Measurements from ENCODE around the gene CYP2D6.
A peak's percentile ranks its signal among the peaks of the same experiment; 100 is the strongest.
"Not testable (repeated sequence)": the region's sequence is repeated elsewhere in the genome, so short reads cannot be mapped to it uniquely, and the experiment has no call there.

Gene CYP2D6

GRCh38 chr22:42130639-42131431, at the start of gene CYP2D6:
Gene CYP2D6 (minus strand): TSS chr22:42130810. CDS start chr22:42130791, 19 bp downstream.
- not testable (repeated sequence) for DNase-seq (ENCODE audit: low read depth in 3 of 3)

DNA sequence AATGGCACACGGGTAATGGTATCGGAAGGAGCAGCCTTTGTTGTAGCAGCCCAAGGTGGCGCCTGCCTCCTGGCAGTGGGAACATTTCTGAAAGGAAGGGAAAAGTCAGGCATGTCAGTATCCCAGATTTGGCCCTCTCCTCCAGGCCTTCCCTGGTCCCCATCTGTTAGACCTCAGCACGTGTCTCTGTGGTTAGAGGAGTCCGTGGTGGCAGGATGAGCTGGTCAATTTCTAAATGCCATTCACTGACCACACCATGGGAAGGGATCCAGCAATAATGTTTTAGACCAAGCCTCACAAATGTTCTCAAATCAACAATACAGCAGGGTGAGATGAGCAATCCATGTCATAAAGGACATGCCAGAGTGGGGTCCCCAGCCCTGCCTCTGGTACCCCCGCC, 49.0 kb upstream of the CYP2D6 start:
- no peak for DNase-seq (ENCODE audit: low read depth in 3 of 3)

- DNase-seq (ENCODE audit: low read depth in 3 of 3): no peak
These were observed 48.4 kb upstream of the CYP2D6 start for GRCh38 chr22:42178910-42179519.

GRCh38 chr22:42177891-42178336, 47.3 kb upstream of the CYP2D6 start:
- no peak for DNase-seq (ENCODE audit: low read depth in 3 of 3)

DNA sequence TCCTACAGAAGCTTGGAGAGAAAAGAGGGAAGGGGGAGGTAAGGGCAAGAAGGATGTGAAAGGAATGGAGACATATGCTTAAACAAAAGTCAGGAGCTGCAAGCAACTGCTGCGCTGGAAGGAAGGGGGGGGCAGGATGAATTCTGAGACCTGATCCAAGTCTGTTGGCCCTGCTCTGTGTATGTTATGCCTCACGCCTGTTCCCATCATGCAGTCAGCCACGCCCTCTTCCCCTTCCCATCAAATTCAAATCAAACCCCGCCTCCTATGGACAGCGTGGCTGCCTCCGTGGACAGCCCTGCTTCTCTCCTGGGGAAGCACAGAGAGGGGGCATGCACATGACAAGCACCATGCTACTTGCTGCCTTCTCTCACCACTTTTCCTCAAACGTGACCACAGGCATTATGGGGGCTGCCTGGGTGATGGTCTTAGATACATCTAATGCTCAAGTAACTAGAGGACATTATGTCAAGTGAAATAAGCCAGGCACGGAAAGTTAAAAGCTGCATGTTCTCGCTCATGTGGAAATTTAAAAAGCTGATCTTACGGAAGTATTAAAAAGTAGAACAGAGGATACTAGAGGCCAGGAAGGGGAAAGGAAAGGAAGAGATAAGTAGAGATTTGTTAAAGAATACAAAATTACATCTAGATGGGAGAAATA, 45.8 kb upstream of the CYP2D6 start:
- DNase-seq (ENCODE audit: low read depth in 3 of 3): no peak

DNA sequence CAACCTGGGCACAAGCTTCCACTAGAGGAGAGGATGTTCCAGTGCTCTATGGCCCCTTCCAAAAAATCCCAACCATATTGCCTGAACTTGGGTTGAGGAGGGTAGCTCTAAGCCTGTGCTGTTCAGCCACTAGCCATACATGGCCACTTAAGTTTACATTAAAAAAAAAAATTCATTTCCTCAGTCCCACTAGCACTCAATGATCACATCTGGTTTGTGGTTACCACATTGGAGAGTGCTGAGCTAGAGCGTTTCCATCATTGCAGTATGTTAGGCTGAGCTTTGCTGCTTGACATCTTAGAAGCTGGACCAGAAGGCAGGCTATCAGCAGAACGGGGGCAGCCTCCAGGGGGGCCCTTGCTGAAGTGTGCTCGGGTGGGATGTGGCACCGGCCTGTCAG, 43.5 kb upstream of the CYP2D6 start:
- no peak for DNase-seq (ENCODE audit: low read depth in 3 of 3)

- no peak for DNase-seq (ENCODE audit: low read depth in 3 of 3)
These were observed 42.7 kb upstream of the CYP2D6 start for GRCh38 chr22:42173183-42173926.

DNA sequence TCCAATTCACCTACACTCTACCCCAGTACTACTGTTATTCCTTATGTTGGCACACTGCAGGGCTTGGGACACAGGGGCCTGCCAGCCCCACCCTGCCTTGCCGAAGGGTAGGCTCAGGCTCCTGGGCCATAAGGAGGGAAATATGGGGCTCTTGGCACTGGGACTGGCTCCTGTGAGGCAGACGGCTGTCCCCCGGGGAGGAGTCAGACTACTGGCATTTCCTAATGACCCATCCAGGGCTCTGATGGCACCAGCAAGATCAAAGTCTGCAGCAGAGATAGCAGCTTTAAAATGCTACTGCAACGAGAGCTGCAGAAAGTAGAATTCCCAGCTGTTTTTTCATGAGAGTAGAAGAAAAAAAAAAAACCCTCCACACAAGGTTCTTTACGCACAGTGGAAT, 42.2 kb upstream of the CYP2D6 start:
- no peak for DNase-seq (ENCODE audit: low read depth in 3 of 3)

- no peak for DNase-seq (ENCODE audit: low read depth in 3 of 3)
These were observed 41.5 kb upstream of the CYP2D6 start for GRCh38 chr22:42171946-42172719.

DNA sequence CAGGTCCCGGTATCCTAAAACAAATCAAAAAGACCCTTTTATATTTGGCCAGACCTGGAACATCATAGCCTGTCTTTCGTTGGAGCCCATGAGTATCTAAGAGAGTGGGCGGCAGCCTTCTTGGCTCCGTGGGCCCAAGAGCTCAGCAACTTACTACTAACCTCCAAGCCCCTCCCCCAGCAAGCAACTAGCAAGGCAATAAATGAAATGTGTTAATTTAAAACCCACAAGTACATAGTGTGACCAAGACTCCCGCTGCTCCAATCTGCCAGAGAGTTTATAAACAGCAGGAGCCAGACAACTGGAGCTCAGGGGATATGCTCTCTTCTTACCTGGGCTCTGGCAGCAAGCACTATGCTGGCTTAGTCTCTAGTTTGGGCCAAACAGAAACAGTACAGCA, 40.8 kb upstream of the CYP2D6 start:
- no peak for DNase-seq (ENCODE audit: low read depth in 3 of 3)

DNA sequence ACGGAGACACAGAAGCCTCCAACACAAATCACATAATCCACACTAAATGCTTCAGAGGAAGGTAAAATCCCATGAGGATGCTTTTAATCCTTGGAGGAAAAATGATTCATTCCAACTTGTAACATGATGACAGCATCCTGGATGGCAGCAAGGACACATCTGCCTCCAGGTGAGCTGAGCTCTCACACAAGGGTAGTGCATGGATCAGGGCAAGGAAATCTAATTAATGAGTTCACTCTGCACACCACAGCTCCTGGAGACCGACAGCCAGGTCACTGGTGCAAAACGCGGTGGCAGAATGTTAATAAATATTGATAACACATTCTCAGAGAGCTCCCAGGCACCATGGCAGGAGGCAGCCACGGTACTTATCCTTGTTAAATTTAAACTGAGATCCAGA, 40.3 kb upstream of the CYP2D6 start:
- no peak for DNase-seq (ENCODE audit: low read depth in 3 of 3)

- peak; percentile 47 to 55 (median 49) for DNase-seq (ENCODE audit: low read depth in 3 of 3)
These were observed 38.5 kb upstream of the CYP2D6 start for GRCh38 chr22:42169055-42169469.

DNA sequence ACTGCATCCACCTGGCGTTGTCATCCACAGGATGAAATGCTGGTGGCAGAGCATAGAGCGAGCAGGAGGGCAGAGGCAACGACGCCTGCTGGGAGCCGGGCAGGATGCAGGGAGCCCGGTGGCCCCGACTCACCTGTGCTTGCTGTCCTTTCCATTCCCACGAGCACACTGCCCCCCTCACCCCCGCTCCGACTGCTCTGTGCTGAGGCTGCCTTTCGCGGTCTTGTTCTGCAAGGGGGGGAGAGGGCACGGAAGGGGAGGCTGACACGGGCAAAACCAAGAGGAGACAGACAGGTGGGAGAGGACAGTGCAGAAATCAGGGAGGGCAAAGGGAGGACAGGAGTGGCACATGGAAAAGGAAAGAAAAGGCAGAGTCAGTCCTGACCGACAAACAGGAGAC, 37.9 kb upstream of the CYP2D6 start:
- no peak for DNase-seq (ENCODE audit: low read depth in 3 of 3)

DNA sequence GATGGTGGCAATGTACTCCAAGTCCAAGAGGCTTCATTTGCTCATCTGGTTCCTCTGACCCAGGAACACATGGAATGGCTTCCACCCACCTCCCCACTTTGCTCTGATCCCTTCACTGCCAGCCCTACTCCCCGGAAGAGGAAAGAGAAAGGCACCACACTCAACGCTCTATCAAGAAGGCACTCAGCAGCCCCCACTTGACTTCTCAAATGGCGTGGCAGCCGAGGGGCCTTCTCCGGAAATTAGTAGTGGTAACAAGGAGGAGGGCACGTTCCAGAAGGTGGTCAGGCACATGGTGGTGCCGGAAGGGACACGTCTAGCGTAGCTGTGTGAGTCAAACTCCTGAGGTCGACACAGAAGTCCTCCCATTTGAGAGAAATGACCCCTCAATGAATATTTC, 36.5 kb upstream of the CYP2D6 start:
- DNase-seq (ENCODE audit: low read depth in 3 of 3): no peak

GRCh38 chr22:42164901-42165300, 34.3 kb upstream of the CYP2D6 start:
- no peak for DNase-seq (ENCODE audit: low read depth in 3 of 3)

DNA sequence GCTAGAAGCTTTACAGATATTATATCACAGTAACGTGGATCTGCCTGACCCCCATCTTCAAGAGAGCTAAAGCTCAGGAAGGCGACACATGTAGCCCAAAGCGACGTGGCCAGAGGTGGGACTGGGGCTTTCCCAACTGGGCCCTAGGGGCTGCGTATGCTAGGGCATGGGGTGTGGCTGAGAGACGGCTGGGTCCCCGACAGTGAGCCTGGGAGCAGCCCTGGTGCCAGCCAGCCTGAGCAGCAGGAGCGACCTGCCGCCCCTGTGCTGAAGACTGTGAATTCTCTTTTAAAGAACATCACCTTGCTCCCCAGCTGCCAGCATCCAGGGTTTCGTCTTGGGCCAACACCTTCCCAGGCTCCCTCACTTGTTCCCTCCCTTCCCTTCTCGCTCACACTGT, 32.9 kb upstream of the CYP2D6 start:
- no peak for DNase-seq (ENCODE audit: low read depth in 3 of 3)

DNA sequence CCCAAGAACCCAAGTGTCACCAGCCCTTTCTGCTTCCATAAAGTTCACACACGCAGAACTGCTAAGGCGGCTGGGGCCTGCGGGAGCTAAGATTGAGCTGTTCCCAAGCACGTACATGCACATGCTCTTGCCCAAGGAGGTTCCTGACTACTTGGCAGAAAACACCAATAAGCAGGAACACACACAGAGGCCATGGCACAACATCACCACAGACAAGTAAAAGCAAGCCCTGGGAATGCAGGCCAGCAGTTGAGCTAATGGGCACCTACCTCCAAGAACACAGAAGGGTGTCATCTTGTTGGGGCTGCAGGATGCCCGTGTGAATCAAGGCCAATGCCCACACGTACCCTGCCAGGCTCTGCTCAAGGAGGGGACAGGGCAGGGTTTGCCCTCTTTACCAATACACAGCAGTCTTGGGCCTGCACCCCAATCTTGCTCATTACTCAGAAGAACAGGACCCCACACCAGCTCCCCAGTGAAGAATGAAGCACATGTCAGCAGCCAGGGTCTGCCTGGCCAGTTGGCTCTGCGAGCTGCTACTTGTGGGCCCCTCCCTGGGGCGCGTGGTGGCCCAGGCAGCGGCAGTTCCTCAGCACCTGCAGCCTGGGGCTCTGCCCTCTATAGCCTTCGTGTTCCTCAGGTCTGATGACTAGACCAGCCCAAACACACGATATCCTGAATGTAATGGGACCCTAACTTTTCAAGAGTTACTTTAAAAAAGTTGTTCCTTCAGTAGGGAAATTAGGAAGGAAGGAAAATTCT, 32.3 kb upstream of the CYP2D6 start:
- DNase-seq (ENCODE audit: low read depth in 3 of 3): no peak

GRCh38 chr22:42160830-42161696, 30.5 kb upstream of the CYP2D6 start:
- DNase-seq (ENCODE audit: low read depth in 3 of 3): no peak

GRCh38 chr22:42160251-42160650, 29.6 kb upstream of the CYP2D6 start:
- DNase-seq (ENCODE audit: low read depth in 3 of 3): no peak
